ENCODE measurements around the gene SLC19A1.

Gene SLC19A1

DNA sequence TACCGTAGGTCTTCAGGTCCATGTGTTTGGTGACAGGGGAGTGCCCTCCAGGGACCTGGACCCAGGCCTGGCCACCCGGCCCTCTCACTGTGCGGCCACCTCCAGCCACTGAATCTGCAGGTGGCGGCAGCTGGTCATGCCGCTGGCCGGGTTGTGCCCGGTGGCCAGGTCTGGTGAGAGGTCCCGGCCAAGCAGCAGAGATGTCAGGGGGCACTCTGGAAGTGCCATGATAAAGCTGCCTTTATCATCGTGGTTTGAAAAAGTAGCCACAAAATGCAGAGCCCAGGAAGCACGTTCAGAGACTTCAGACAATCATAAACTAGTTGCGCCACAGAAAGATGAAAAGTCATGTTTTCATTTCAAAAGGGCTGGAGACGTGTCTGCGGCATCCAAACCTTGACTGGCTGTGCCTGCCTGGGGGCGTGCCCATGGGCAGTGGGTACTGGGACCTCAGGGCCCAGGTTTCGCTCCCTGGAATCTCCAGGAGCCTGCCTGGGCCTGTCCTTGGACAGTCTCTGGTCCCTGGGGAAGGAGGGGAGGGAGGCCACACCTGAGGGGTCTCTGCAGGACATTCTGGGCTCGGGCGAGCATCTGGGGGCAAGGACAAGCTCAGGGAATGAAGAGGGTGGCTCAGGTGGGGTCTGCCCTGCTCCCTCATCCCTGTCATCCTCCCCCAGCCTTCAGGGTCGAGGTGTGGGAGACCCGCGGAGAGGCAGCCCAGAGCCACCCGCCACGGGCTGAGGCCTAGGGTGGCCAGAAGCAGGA lies 92.4 kb downstream of the SLC19A1 start:
- DNase-seq: no peak

DNA sequence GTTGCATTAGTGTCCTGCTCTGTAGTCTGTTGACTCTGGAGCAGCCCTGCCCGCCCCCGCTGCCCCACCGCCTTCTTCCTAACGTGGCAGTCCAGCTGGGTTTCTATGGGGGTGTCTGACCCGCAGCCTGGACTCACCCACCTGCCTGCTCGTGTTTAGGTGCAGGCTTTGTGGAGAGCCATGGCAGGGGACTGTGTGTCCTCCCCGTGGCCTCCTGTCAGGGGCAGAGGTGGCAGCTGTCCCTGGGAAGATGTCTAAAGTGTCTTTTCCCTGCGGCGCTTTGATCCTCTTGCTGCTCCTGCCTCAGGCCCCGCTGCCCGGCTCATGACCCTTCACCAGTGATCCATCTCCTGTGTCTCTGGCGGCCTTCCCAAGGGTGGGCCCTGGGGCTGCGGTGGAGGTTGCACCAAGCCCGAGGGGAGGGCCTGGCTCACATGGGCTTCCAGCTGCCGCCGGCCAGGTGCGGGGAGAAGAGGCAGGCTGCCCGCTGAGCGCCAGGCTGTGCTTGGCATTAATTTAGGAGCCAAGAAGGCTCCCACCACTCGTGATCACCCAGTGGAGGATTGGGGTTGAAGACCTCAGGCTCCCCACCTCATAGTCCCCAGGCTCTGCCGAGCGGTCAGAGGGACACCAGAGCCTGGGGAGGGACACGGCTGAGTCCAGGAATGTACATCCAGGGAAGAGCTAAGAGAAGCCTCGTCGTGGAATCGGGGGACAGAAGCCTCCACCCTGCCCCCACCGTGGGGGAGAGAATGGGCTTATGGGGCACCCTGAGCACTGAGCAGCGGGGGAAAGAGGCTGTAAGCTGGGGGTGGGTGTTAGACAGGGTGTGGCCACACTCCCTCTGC lies 93.2 kb downstream of the SLC19A1 start:
- no peak for DNase-seq

DNA sequence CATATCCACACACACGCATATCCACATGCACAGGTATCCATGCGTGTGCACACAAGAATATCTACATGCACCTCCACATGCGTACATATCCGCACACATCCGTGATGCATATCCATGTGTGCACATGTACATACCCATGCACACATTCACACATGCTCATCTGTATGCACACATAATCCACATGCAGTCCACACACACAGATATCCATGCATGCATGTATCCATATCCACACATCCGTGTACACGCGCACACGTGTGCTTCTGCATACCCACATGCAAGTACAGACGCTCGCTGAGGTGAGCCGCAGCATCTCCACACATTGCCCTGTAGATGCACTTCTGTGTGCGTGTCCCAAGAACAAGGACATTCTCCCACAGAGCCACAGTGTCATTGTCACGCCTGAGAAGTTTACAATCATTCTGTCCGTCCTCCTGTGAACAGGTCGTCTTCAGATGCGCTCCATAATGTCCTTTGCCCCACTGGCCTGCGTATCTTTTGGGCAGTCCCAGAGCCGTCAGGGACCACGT lies 93.9 kb downstream of the SLC19A1 start:
- DNase-seq: no peak
